Left ventricle myocardium inferior (tissue), 1 donor: ENCODE data around the gene PCSK5. TPM values are rescaled to one million over a fixed set of nuclear protein-coding genes. Genes with fewer than 3 reads are reported as not detected.

Experiments
- DNase-seq: peaks from one replicate; pipeline ENCODE4 v3.0.0-alpha.2; 2020
- H3K27ac ChIP-seq: fragments of 200-600 bp; replicated peaks from 2 replicates; pipeline ENCODE4 v1.8.0; 2021
- H3K27me3 ChIP-seq: fragments of 200-600 bp; 2 replicates; pipeline ENCODE4 v1.8.0; 2021; ENCODE audit warnings: low read depth
- H3K36me3 ChIP-seq: fragments of 200-600 bp; 2 replicates; pipeline ENCODE4 v1.8.0; 2021
- H3K4me1 ChIP-seq: fragments of 200-600 bp; 2 replicates; pipeline ENCODE4 v1.8.0; 2021
- H3K4me3 ChIP-seq: fragments of 200-600 bp; 2 replicates; pipeline ENCODE4 v1.8.0; 2021; ENCODE audit warnings: mild to moderate bottlenecking, moderate library complexity
- H3K9me3 ChIP-seq: fragments of 200-600 bp; replicated peaks from 2 replicates; pipeline ENCODE4 v1.8.0; 2021
- CTCF ChIP-seq: fragments of 200-600 bp; IDR thresholded peaks from 2 replicates; pipeline ENCODE4 v1.8.0; 2021; ENCODE audit warnings: antibody characterized with exemption, mild to moderate bottlenecking, borderline replicate concordance
- intact Hi-C: fragments of 100-400 bp; cut with micrococcal nuclease; formaldehyde crosslinking; loops from one replicate; pipeline ENCODE4 v1.11.0; 2022
- total RNA-seq: library from RNA; stranded (reverse); fragmentation: NEBNext Ultra II Directional; extraction: Animal tissue kit (Norgen Biotek cat#: 25700); gene quantifications from one replicate; pipeline ENCODE4 v1.2.1, GENCODE V29; 2021
- donor health status: DM: no; HTN: yes; CAD: no; lungs with severe emphysema.

The PCSK5 gene
- total RNA-seq, 1 donor from 2014 or later, result 5.6 TPM

- no peaks in the 10 kb centered on the region for H3K27me3 ChIP-seq
- TF ChIP-seq CTCF, result no peak
These were observed 398.6 kb downstream of the PCSK5 start for GRCh38 chr9:76289042-76289441.

GRCh38 chr9:76289703-76290102 is 399.2 kb downstream of the PCSK5 start:
- Histone ChIP-seq H3K9me3 (no peaks in the 10 kb centered on the region), H3K36me3 (no peaks in the 10 kb centered on the region), H3K27me3 (no peaks in the 10 kb centered on the region), H3K4me1 (no peaks in the 10 kb centered on the region), H3K27ac (no peak overlapping the region), H3K4me3 (no peak overlapping the region)
- no peak for DNase-seq
- intact Hi-C loops, result no loop called here
- TF ChIP-seq CTCF, result no peak

More at GRCh38 chr9:76289042-76289441, 398.6 kb downstream of the PCSK5 start:
- Histone ChIP-seq H3K9me3 (no peaks in the 10 kb centered on the region), H3K4me3 (no peak overlapping the region), H3K27ac (no peak overlapping the region), H3K36me3 (no peaks in the 10 kb centered on the region), H3K4me1 (no peaks in the 10 kb centered on the region)
- DNase-seq, result no peak
- intact Hi-C loops, result no loop called here

- H3K36me3 ChIP-seq, result no peaks in the 10 kb centered on the region
- H3K9me3 ChIP-seq, result no peaks in the 10 kb centered on the region
- H3K4me1 ChIP-seq, result no peaks in the 10 kb centered on the region
- TF ChIP-seq CTCF, result no peak
- no peak for DNase-seq
- no peak overlapping the region for H3K27ac ChIP-seq
- H3K4me3 ChIP-seq, result no peak overlapping the region
- H3K27me3 ChIP-seq, result no peaks in the 10 kb centered on the region
- intact Hi-C loops, result no loop called here
These were observed 400.1 kb downstream of the PCSK5 start for GRCh38 chr9:76290555-76290954.

GRCh38 chr9:76292246-76292645 is 401.8 kb downstream of the PCSK5 start:
- Histone ChIP-seq H3K27me3 (peaks cover 8% of the 10 kb centered on the region), H3K27ac (peak overlapping the region; percentile 33), H3K4me1 (peaks cover 3% of the 10 kb centered on the region), H3K4me3 (peak overlapping the region; percentile 32), H3K36me3 (no peaks in the 10 kb centered on the region), H3K9me3 (no peaks in the 10 kb centered on the region)
- TF ChIP-seq CTCF, result no peak
- DNase-seq, result no peak
- intact Hi-C loops, result no loop called here

GRCh38 chr9:76292658-76293057 is 402.2 kb downstream of the PCSK5 start:
- Histone ChIP-seq H3K9me3 (no peaks in the 10 kb centered on the region), H3K36me3 (no peaks in the 10 kb centered on the region), H3K4me3 (peak overlapping the region; percentile 32), H3K27me3 (peaks cover 12% of the 10 kb centered on the region), H3K4me1 (peaks cover 7% of the 10 kb centered on the region), H3K27ac (peak overlapping the region; percentile 33)
- TF ChIP-seq CTCF, result no peak
- intact Hi-C loops, result no loop called here
- DNase-seq, result no peak

- Histone ChIP-seq H3K27me3 (peaks cover 24% of the 10 kb centered on the region), H3K4me1 (peaks cover 7% of the 10 kb centered on the region), H3K27ac (no peak overlapping the region), H3K36me3 (no peaks in the 10 kb centered on the region), H3K9me3 (no peaks in the 10 kb centered on the region), H3K4me3 (no peak overlapping the region)
- no peak for TF ChIP-seq CTCF
- intact Hi-C loops, result no loop called here
- DNase-seq, result no peak
These were observed 403.8 kb downstream of the PCSK5 start for GRCh38 chr9:76294301-76294700.
